Smooth muscle cell of the pulmonary artery (primary cell): ENCODE data around the gene PFDN6. TPM values are rescaled to one million over a fixed set of nuclear protein-coding genes. Genes with fewer than 3 reads are reported as not detected.

Experiments used
- total RNA-seq: library from RNA; depleted of rRNA; stranded (reverse); fragments of >200 nt; gene quantifications from 2 replicates; pipeline ENCODE4 v1.2.3, GENCODE V29; 2014

The PFDN6 gene
- 20.1 and 25.2 TPM in 2 replicates for total RNA-seq

GRCh38 chr6:33288921-33289783 lies at the start of gene PFDN6, which contains the start of gene WDR46:
Gene PFDN6 (plus strand): TSS chr6:33289601. CDS start chr6:33289857, 256 bp downstream.
Gene WDR46 (minus strand): TSS chr6:33289239. CDS start chr6:33289170, 69 bp downstream.

DNA sequence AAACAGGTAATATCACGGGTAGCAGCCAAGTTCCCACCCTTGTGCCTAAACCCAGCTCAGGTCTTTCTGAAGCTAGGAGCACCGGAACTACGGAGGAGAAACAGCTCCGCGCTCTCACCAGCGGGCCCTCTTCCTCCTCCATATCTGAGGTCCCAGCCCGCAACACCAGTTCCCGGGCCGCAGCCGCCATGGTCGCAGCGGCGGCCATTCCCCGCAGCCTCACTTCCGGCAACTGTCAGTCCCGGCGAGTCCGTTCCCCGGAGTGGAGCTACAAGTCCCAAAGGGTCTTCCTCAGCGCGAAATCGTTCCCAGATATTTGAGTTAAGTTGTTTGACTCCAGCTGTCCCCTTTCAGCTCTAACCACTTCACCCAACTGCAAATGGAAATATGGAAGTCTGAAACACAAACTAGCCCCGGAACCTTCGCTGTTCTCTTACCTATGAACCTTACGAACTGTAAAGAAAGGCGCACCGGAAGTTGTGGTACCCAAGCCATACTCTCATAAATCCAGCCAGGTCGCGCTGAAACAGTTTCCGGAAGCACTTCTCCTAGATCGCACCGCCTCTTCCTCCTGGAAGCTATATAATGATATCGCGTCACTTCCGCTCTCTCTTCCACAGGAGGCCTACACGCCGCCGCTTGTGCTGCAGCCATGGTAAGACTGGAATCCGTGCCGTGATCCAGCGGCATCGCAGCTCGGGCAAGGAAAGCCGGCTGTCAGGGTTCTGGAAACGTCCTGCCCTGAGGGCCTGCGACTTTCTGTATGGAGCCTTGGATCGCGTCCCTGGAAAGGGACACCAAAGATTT lies 17.7 kb upstream of the PFDN6 start, which contains the start of the genes RPS18 and VPS52:
Gene RPS18, plus strand, starts transcription at position 608 of the 807 bp plus-strand sequence. Its CDS starts 45 bp downstream, at position 653.
Gene VPS52, minus strand, starts transcription at position 409 of the 807 bp plus-strand sequence. Its CDS starts 201 bp downstream, at position 208.

GRCh38 chr6:33276864-33277662 lies 12.3 kb upstream of the PFDN6 start, which contains the start of gene B3GALT4:
Gene B3GALT4 (plus strand): TSS chr6:33277123. CDS start chr6:33277420, 297 bp downstream.

DNA sequence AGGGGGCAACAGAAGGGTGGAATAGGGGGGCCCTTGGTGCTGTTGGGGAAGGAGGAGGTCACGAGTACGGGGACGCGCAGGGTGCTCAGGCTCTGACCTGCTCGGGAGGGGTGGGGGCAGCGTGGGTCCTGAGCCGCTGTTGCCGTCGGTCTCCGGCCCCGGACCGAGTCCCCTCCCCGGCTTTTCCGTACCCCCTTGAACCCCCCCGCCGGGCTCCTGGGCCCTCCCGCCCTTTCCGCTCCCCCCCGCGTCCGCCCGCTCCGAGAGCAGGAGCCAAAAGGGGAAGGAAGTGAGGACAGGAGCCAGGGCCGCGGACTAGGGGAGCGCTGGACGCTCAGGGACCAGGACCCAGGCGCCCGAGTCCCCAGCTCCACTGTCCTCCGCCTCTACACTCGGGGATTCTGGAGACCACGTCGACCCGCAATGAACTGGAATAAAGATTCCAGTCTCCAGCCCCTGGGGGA lies 9.4 kb downstream of the PFDN6 start, which contains the start of gene RGL2:
Gene RGL2, minus strand, starts transcription at position 170 of the 464 bp plus-strand sequence. CDS start 332 bp downstream, outside the sequence.

GRCh38 chr6:33313709-33314514 lies 24.5 kb downstream of the PFDN6 start, which contains the start of gene TAPBP:
Gene TAPBP (minus strand): TSS chr6:33314078. CDS start chr6:33314041, 37 bp downstream.

DNA sequence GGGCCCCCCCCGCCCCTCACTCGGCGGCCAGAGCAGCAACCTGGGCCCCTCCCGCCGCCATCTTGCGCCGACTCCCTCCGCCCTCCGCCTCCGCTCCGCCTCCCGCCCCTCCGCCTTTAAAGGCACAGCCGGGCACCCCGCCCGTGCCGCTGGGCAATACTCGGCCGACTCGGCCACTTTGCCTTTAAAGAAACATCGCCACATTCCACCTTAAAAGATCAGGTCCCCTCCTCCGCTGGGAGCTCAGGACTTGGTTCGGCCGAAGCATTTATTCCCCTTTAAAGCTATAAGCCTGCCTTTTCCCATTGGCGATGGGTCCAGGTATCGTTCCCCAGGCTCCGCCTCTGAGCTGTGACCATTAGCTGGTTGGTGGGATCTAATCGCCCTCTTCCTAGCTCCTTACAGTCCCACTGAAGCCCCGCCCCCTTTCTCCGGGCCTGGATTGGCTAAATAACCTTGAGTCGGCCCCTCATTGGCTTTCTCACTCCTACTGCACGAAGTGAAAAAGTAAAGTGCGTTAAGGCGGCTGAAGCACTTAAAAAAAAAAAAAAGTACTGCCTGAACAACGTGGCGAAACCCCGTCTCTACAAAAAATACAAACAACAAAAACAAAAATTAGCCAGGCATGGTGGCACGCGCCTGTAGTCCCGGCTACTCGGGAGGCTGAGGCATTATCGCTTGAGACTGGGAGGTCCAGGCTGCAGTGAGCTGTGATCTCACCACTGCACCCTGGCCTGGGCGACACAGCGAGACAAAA lies 28.4 kb downstream of the PFDN6 start, which contains the start of gene ZBTB22:
Gene ZBTB22, minus strand, starts transcription at position 76 of the 757 bp plus-strand sequence. CDS start 828 bp downstream, outside the sequence.

Other genes with a start within 250 kb of the PFDN6 start
- 0.17 and 3.8 TPM in 2 replicates for gene HLA-DPA1, start 216.0 kb upstream of the PFDN6 start, total RNA-seq
- 2.8 and 19.5 TPM in 2 replicates for gene HLA-DPB1, start 213.6 kb upstream of the PFDN6 start, total RNA-seq
- 0.13 and 0.83 TPM in 2 replicates for gene COL11A2, start 97.1 kb upstream of the PFDN6 start, total RNA-seq
- 32.2 and 34.4 TPM in 2 replicates for gene RXRB, start 88.9 kb upstream of the PFDN6 start, total RNA-seq
- gene SLC39A7, start 88.7 kb upstream of the PFDN6 start, total RNA-seq = 158 and 190 TPM in 2 replicates
- 4.2 and 5.4 TPM in 2 replicates for gene HSD17B8, start 84.9 kb upstream of the PFDN6 start, total RNA-seq
- gene RING1, start 81.1 kb upstream of the PFDN6 start, total RNA-seq = 33.2 and 33.3 TPM in 2 replicates
- gene VPS52, start 17.7 kb upstream of the PFDN6 start, total RNA-seq = 40.2 and 44.2 TPM in 2 replicates
- 1,733 and 1,914 TPM in 2 replicates for gene RPS18, start 17.5 kb upstream of the PFDN6 start, total RNA-seq
- gene B3GALT4, start 12.5 kb upstream of the PFDN6 start, total RNA-seq = 4.9 and 7.6 TPM in 2 replicates
- gene WDR46, start 362 bp upstream of the PFDN6 start, total RNA-seq = 44.7 and 54.2 TPM in 2 replicates
- 27.0 and 46.3 TPM in 2 replicates for gene RGL2, start 9.3 kb downstream of the PFDN6 start, total RNA-seq
- 91.0 and 112 TPM in 2 replicates for gene TAPBP, start 24.5 kb downstream of the PFDN6 start, total RNA-seq
- gene ZBTB22, start 28.1 kb downstream of the PFDN6 start, total RNA-seq = 28.3 and 28.5 TPM in 2 replicates
- 32.6 and 46.1 TPM in 2 replicates for gene DAXX, start 33.4 kb downstream of the PFDN6 start, total RNA-seq
- 2.1 and 5.0 TPM in 2 replicates for gene KIFC1, start 102.2 kb downstream of the PFDN6 start, total RNA-seq
- gene PHF1, start 121.4 kb downstream of the PFDN6 start, total RNA-seq = 25.1 and 30.0 TPM in 2 replicates
- gene CUTA, start 128.5 kb downstream of the PFDN6 start, total RNA-seq = 102 and 104 TPM in 2 replicates
- gene SYNGAP1, start 130.5 kb downstream of the PFDN6 start, total RNA-seq = 10.5 and 16.1 TPM in 2 replicates
- gene ZBTB9, start 165.0 kb downstream of the PFDN6 start, total RNA-seq = 4.9 and 6.5 TPM in 2 replicates